ENCODE measurements around the gene HLA-DPB1.
"Not testable (repeated sequence)": the region's sequence is repeated elsewhere in the genome, so short reads cannot be mapped to it uniquely, and the experiment has no call there.

The HLA-DPB1 gene

DNA sequence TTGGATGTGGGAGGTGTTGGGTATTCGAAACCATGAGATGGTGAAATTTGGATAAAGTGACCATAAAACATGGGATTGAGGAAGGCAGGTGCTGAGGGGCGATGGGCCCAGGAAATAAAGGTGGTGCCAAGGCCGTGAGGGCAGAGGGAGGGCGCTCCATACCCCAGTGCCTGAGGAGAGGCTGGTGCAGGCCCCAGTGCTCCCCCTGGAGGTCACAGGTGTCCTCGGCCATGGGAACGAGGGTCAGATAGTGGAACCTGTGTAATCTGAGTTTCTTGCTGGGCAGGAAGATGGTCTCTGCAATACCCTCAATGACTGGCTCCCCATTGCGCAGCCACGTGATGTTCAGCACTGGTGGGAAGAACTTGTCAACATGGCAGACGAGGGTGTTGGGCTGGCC is 16.2 kb downstream of the HLA-DPB1 start:
- DNase-seq, result peak; percentile 56

DNA sequence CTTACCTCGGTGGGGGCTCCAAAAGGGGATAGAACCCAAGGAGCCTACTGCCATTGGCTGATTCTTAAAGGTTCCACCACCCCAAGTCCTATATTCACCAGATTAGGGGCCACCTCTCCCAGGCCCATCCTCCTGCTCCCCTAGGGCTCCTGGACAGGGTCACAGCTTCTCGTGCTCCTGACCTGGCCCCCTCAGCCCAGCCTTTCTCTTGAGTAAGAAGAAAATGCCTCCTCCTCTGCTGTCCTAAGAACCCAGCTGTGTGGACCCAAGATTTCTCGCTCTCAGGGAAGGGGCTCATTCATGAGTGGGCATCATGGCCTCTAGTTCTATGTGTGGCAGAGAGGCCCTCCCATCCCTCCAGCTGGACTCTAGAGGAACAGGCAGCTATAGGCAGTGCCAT is 16.6 kb downstream of the HLA-DPB1 start:
- in situ Hi-C loops (cut with HindIII; ENCODE audit: low pct_ligation_motif_present, low pct_unique_long_range_greater_than_20kb, low sequenced_read_pairs), result no loop called here

More for the DNA sequence above, 16.2 kb downstream of the HLA-DPB1 start:
- in situ Hi-C loops (cut with HindIII; ENCODE audit: low pct_ligation_motif_present, low pct_unique_long_range_greater_than_20kb, low sequenced_read_pairs), result no loop called here

DNA sequence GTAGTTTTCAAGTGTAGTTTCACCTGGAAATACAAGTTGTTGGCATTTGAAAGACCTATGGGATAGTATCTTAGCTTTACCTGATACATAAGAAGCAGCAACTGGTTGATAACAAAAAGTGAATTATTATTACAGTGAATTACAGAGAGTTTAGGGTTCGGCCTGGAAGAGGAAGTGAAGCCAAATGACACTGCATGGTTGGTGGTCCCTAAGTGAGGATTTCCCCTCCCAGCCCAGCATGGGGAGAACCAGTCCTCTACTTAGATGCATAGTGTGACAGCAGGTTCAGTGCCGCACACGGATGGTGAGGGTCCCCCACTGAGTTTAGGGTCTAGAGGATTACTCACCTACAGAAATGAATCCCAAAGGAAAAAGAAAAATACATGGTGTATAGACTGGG is 18.1 kb downstream of the HLA-DPB1 start:
- DNase-seq, result no peak
- in situ Hi-C loops (cut with HindIII; ENCODE audit: low pct_ligation_motif_present, low pct_unique_long_range_greater_than_20kb, low sequenced_read_pairs), result no loop called here

More for the DNA sequence above, 16.6 kb downstream of the HLA-DPB1 start:
- no peak for DNase-seq

DNA sequence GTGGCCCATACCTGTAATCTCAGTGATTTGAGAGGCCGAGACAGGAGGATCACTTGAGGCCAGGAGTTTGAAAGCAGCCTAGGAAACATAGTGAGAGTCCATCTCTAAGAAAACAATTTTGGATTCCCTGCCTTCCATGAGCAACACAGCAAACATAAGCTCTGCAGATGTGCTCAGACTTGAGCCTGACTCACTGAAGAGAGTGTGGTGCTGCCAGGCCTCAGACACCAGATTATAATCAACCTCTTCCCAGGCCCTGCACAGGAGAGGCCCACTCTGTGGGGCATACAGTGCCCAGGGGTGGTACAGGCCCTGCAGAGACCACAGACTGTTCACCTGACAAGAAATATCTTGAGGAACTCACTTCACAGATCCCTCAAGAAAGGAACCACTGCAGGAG is 19.9 kb downstream of the HLA-DPB1 start:
- in situ Hi-C loops (cut with HindIII; ENCODE audit: low pct_ligation_motif_present, low pct_unique_long_range_greater_than_20kb, low sequenced_read_pairs), result no loop called here
- no peak for DNase-seq

DNA sequence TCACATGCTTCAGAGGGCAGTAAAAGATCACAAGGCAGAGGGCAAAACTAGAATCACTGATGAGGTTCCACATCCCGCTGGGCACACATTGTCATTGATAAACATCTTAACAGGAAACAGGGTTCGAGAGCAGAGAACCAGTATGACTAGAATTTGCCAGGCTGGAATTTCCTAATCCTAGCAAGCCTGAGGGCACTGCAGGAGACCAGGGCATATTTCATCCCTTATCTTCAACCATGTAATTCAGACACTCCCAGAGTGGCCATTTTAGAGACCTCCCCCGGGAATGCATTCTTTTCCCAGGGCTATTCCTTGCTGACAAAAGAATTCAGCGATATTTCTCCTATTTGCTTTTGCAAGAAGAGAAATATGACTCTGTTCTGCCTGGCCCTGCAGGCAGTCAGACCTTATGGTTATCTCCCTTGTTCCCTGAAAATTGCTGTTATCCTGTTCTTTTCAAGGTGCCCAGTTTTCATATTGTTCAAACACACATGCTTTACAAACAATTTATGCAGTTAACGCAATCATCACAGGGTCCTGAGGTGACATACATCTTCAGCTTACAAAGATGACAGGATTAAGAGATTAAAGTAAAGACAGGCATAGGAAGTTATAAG is 25.4 kb downstream of the HLA-DPB1 start:
- DNase-seq; in situ Hi-C loops (cut with HindIII; ENCODE audit: low pct_ligation_motif_present, low pct_unique_long_range_greater_than_20kb, low sequenced_read_pairs): not testable (repeated sequence)

DNA sequence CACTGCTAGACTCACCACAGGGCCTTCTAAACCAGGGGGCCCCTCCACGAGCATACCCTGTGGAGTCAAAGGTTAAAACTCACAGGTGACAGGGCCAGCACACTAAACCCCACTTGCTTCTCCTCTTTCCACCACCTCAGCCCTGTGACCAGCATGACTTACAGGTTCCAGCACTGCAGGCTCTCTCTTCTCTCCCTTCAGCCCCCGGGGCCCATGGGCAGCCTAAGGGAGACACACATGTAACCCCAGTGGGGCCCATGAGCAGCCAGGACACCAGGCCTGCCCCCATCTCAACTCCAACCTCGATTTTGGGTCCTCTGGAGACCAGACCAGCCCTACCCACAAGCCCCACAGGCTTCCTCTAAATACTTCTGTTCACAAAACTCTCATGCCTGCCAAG is 28.0 kb downstream of the HLA-DPB1 start:
- no peak for DNase-seq
- in situ Hi-C loops (cut with HindIII; ENCODE audit: low pct_ligation_motif_present, low pct_unique_long_range_greater_than_20kb, low sequenced_read_pairs), result no loop called here

DNA sequence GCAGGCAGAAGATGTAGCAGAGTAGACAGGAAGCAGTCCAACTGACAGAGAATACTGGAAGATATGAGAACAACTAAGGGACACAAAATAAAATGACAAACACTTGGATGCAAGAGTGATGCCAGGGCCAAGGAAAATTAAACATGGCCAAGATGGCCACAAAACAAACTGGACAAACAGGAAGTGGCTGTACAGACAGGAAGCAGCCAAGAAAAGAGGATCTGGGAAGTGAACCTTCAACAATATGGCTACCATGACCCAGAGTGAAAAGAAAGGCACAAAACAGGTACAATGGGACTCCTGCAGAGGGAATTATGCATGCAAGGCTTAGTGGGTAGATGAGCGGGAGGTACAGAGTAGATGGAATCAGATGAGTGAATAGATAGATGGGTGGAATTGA is 29.1 kb downstream of the HLA-DPB1 start:
- DNase-seq, result no peak
- in situ Hi-C loops (cut with HindIII; ENCODE audit: low pct_ligation_motif_present, low pct_unique_long_range_greater_than_20kb, low sequenced_read_pairs), result no loop called here

DNA sequence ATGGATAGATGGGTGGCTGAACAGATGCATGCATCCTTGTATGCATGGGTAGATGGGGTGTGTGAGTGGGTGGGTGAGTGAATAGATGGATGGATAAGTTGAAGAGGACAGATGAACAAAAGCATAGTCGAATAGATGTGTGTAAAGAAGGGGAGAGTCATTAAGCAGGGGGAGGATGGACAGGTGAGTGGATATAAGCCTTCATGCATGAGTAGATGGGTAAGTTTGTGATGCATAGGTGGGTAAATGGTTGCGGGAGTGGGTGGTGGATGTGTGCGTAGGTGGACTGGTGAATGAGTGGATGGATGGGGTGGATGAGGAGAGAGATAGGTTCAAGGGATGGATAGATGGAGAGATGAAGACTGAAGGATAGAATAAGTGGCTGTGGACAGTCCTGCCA is 29.6 kb downstream of the HLA-DPB1 start:
- in situ Hi-C loops (cut with HindIII; ENCODE audit: low pct_ligation_motif_present, low pct_unique_long_range_greater_than_20kb, low sequenced_read_pairs), result no loop called here

DNA sequence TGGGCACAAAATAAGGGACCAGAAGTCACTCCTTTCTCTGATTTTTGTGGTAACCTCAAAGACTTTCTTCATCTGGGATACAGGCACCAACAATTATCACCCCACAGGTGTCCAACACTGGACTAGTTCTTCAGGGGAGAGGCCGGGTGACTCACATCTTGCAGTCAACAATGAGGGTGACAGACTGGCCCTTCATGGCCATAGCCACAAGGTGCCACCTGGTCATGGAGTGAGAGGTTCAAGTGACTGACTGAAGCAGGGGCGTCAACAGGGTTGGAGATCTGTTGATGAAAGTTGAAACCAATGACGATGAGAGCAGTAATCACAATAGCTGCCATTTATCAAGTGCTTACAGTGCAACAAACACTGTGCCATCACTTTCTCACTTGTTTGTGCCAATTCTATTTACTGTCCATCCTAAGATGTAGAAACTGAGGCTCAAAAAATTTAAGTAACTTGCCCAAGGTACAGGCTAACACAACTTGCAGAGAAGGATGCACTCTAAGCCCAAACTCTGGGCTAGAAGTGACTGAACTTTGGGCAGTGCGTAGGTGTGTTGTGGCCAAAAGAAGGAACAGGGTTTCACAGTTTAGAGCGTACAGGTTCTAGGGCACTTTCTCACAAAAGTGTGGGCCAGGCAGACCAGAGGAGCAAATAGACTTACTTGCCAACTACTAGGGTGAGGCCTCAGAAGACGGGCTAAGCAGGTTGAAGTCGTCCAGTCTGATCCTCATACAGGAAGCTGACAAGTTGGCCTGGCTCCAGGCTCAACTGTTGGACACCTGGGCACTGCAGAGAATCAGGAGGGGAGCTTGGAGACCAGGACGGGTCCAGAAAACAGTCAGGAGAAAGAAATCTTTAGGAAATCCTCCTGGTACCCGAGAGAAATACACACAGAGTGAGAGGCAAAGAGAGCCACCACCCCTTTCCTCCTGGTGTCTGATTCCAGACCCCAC is 30.4 kb downstream of the HLA-DPB1 start:
- in situ Hi-C loops (cut with HindIII; ENCODE audit: low pct_ligation_motif_present, low pct_unique_long_range_greater_than_20kb, low sequenced_read_pairs), result no loop called here
- no peak for DNase-seq

More for the DNA sequence above, 29.6 kb downstream of the HLA-DPB1 start:
- DNase-seq, result no peak

DNA sequence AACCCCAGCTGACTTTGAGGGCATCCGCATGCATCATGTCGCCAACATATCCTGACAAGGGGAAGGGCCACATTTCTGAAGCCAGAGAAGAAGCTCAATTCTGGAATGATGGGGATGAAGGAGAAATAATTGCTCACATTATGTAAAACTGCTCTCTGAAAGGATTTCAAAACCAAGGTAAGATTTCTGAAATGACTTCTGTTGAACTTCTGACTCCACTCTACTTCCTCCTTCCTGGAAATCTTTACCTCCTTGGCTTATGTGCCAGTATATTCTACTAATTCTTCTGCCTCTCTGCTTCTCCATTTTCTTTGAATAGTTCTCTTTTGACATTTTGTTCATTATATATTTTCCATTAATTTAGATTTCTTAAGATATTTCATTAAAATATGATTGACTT is 31.9 kb downstream of the HLA-DPB1 start:
- in situ Hi-C loops (cut with HindIII; ENCODE audit: low pct_ligation_motif_present, low pct_unique_long_range_greater_than_20kb, low sequenced_read_pairs), result no loop called here
- no peak for DNase-seq

DNA sequence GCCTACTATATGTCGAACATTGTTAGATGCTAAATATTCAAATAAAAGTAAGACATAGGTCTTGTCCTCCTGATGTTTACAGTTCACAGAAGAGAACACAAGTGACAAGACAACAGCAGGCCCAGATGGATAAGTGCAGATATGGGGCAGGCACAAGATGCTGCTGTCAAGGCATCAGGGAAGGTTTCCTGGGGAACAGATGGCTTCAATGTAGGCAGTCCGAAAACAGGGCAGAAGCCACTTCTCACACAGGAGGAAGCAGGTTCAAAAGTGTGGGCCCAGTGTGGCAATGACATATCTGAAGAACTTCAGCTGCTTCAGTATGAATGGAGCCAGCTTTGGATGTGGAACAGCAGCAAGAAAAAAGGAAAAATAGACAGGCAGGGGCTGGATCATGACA is 32.5 kb downstream of the HLA-DPB1 start:
- in situ Hi-C loops (cut with HindIII; ENCODE audit: low pct_ligation_motif_present, low pct_unique_long_range_greater_than_20kb, low sequenced_read_pairs), result no loop called here

DNA sequence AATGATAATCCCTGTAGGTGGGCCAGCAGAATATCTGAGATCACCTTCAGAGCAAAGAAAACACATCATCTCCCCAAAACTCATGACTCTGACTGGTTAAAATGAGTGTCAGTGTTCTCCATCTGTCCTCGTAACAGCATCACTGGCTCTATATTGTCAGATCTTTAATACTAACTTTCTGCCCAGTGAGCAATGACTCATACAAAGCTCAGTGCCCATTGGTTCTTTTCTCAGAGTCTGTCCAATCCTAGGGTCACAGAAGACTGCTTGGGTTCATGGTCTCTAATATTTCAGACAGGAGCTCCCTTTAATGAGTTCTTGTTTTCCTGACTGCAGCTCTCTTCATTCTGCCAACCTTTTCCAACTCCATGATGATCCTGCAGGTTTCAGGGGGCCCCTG is 36.4 kb downstream of the HLA-DPB1 start:
- in situ Hi-C loops (cut with HindIII; ENCODE audit: low pct_ligation_motif_present, low pct_unique_long_range_greater_than_20kb, low sequenced_read_pairs), result no loop called here
- peak; percentile 53 for DNase-seq

More for the DNA sequence above, 32.5 kb downstream of the HLA-DPB1 start:
- DNase-seq, result no peak

DNA sequence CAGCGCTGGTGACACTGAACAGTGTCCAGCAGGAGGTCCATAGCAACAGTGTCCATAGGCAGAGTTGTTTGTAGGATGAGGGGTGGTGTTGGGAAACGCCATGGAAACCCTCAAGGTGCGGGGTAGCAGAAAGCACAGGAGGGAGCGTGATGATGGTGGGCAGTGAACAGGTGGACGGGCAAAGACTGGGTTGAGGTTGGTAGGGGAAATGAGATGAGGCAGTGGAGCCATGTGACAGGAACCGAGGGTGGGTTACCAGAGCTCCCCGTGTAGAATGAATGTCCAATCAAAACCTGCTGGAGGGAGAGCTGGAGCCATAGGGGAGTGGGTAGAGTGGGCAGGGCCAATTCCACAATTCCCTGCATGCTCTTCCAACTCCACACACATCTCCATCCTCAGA is 38.0 kb downstream of the HLA-DPB1 start:
- in situ Hi-C loops (cut with HindIII; ENCODE audit: low pct_ligation_motif_present, low pct_unique_long_range_greater_than_20kb, low sequenced_read_pairs), result no loop called here
- no peak for DNase-seq

DNA sequence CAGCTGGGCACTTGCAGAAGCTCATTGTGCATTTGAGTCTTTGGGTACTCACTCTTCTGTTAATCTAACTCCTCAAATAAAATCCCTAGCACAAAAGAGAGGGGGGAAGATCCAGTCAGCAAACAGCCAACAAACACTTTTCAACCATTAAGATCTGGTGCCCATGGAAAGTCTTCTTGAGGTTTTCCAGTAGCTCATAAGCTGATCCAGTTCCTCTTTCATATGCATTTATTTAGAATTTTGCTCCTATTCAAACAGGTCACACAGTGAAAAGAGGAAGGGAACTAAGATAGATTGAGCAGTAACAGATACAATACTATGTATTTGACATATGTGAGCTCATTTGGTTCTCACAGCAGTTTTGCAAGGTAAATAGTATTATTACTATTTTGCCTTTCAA is 38.6 kb downstream of the HLA-DPB1 start:
- DNase-seq, result no peak

DNA sequence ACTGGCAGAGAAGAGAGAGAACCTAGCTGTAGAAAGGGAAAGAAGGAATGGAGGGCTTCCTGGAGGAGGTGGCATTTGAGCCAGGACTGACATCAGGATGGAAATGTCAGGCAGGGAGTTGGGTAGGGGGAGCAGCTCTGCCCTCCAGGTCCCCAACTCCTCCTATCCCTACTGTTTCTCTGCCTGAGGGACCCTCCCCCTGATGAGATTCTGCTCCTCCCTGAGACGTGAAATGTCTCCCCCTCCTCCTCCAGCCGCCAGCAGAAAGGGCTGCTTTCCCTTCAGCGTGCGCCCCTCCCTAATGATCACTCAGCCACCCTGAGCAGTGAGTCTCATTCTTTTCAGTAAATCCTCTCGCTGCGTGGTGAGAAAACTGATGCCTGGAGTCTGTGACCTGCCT is 40.6 kb downstream of the HLA-DPB1 start:
- DNase-seq, result no peak

More for the DNA sequence above, 38.6 kb downstream of the HLA-DPB1 start:
- in situ Hi-C loops (cut with HindIII; ENCODE audit: low pct_ligation_motif_present, low pct_unique_long_range_greater_than_20kb, low sequenced_read_pairs), result no loop called here

DNA sequence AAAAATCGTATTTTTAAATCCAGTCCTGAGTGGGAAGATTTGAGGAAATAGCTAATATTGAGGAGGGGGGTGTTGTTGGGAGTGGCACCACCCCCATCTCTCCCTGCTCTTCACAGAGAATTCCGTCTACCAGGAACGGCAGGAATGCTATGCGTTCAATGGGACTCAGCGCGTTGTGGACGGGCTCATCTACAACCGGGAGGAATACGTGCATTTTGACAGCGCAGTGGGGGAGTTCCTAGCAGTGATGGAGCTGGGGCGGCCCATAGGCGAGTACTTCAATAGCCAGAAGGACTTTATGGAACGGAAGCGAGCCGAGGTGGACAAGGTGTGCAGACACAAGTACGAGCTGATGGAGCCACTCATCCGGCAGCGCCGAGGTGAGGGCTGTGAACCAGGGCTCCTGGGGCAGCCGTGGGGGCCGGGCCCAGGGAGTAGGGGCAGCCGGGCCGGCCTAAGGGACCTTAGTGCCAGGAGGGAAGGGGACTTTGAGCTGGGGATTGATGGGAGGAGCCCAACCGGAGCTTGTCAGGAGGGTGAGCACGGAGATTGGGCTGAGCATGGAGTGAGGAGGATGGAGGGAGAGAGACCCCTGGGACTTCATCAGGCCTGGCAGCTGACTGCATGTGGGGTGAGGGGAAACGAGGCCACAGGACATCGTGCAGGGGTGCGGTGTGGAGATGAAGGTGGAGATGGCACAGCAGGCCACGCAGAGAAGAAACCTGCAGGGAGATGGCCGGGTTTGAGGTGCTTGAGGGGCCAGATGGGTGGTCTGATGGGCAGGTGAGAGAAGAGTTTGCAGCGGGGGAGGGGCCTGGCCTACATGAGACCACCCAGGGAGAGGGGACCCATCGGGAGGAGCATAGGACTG is 41.3 kb downstream of the HLA-DPB1 start:
- in situ Hi-C loops (cut with HindIII; ENCODE audit: low pct_ligation_motif_present, low pct_unique_long_range_greater_than_20kb, low sequenced_read_pairs), result no loop called here

More for the DNA sequence above, 40.6 kb downstream of the HLA-DPB1 start:
- in situ Hi-C loops (cut with HindIII; ENCODE audit: low pct_ligation_motif_present, low pct_unique_long_range_greater_than_20kb, low sequenced_read_pairs), result no loop called here

DNA sequence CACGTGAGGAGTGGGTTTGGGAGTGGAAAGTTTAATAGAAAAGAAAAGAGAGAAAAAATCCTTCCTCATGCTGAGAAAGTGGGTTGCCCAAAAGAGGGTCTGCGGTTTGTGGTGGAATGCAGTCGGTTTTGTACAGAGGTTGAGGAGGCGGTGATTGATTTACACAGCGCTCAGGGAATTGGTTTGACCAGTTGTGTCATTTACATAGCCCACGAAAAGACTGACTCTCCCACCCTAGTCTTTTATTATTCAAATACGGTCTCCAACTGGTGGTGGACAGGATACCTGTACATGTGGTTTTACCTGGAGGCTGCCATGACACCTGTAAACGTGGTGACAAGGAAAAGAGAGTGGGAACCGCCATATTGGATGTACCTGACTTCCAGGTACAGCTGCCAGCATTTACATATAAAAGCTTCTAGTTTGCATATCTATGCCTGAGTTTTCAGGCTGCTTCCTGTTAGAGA is 42.1 kb downstream of the HLA-DPB1 start:
- no peak for DNase-seq
- in situ Hi-C loops (cut with HindIII; ENCODE audit: low pct_ligation_motif_present, low pct_unique_long_range_greater_than_20kb, low sequenced_read_pairs), result no loop called here

More for the DNA sequence above, 41.3 kb downstream of the HLA-DPB1 start:
- DNase-seq, result no peak

DNA sequence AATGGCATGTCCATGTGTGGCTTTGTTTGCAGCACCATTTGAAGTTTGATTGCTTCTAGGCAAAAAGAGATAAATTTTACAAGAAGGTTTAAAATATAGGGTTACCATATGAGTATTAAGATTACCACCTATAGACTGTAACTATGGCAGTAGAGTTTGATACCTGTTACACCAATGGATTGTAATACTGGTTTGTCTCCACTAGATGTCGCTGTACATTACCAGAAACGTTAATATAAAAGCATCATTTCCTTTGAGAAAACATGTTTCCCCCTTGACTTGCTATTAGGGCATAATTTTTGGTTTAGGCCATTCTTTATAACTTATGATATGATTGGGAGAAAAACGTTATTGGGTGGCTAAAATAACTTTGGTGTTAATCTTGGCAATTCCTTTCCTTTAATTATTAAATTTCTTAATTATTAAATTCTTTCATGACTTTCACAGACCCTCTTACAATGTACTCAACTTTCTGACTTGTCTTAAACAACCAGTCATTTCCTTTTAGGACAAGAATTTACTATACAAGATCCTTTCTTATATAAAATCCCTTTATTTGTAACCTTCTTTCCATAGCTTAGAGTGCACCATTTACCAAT is 42.8 kb downstream of the HLA-DPB1 start:
- peak; percentile 53 for DNase-seq
- in situ Hi-C loops (cut with HindIII; ENCODE audit: low pct_ligation_motif_present, low pct_unique_long_range_greater_than_20kb, low sequenced_read_pairs), result no loop called here

Measured in ACHN (cell line).